Colonic mucosa (tissue), 4 donors: ENCODE results near the gene LRRN4CL. TPM values are rescaled to one million over a fixed set of nuclear protein-coding genes. Genes with fewer than 3 reads are reported as not detected.

Experiments
- DNase-seq: peaks from one replicate; pipeline ENCODE4 v3.0.0-alpha.2; 2020
- H3K27ac ChIP-seq: fragments of 200-600 bp; one replicate; pipeline ENCODE4 v1.8.0; 2021
- H3K27me3 ChIP-seq: fragments of 200-600 bp; one replicate; pipeline ENCODE4 v1.8.0; 2021
- H3K36me3 ChIP-seq: fragments of 200-600 bp; one replicate; pipeline ENCODE4 v1.8.0; 2021
- H3K4me1 ChIP-seq: fragments of 200-600 bp; one replicate; pipeline ENCODE4 v1.8.0; 2021; ENCODE audit warnings: mild to moderate bottlenecking
- H3K4me3 ChIP-seq: fragments of 200-600 bp; one replicate; pipeline ENCODE4 v1.8.0; 2021
- H3K9ac ChIP-seq, 2 donors: one replicate each; pipeline ENCODE4 v1.7.0; 2013; ENCODE audit warnings: control low read depth in 2 of 2, low read depth in 2 of 2, low read length in 2 of 2
- H3K9me3 ChIP-seq: fragments of 200-600 bp; one replicate; pipeline ENCODE4 v1.8.0; 2021
- intact Hi-C: fragments of 100-400 bp; cut with DNase I; formaldehyde crosslinking; loops from one replicate; pipeline ENCODE4 v1.14.1; 2022
- total RNA-seq, 2 donors: library from RNA; stranded (reverse); fragmentation: NEBNext Ultra II Directional in 1 of 2; extraction: Animal tissue kit (Norgen Biotek cat#: 25700) in 1 of 2; gene quantifications; one replicate each; pipeline ENCODE4 v1.2.1, GENCODE V29; 2021
- TF ChIP-seq, protein P1 (sequence below): fragments of 200-600 bp; IDR thresholded peaks from one replicate; pipeline ENCODE4 v1.8.0; 2022; ENCODE audit warnings: antibody characterized with exemption, mild to moderate bottlenecking
- donor health status: healthy.
- donor health status: DM: no; HTN: no; CAD: no.
- donor health status: DM: no; HTN: no; CAD: no.

Gene LRRN4CL
- total RNA-seq, 2 donors from 2014 or later, result 0.82 to 3.3 TPM

DNA sequence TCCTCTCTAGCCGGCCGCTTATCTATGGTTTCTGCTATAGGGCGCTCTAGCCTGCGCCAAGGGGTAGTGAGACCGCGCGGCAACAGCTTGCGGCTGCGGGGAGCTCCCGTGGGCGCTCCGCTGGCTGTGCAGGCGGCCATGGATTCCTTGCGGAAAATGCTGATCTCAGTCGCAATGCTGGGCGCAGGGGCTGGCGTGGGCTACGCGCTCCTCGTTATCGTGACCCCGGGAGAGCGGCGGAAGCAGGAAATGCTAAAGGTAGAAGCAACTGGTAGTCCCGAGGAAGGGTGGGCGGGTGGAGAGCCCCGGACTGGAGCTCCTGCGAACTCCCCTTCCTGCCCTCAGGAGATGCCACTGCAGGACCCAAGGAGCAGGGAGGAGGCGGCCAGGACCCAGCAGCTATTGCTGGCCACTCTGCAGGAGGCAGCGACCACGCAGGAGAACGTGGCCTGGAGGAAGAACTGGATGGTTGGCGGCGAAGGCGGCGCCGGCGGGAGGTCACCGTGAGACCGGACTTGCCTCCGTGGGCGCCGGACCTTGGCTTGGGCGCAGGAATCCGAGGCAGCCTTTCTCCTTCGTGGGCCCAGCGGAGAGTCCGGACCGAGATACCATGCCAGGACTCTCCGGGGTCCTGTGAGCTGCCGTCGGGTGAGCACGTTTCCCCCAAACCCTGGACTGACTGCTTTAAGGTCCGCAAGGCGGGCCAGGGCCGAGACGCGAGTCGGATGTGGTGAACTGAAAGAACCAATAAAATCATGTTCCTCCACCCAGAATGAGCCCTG is 17.5 kb downstream of the LRRN4CL start, which contains the start of the genes LBHD1 and UQCC3:
Gene LBHD1, minus strand, starts transcription at position 660 of the 782 bp plus-strand sequence. CDS start 2,236 bp downstream, outside the sequence.
Gene UQCC3, plus strand, starts transcription at position 66 of the 782 bp plus-strand sequence. Its CDS starts 73 bp downstream, at position 139.
- H3K9me3 ChIP-seq, result no peaks in the 10 kb centered on the region
- H3K36me3 ChIP-seq, result no peaks in the 10 kb centered on the region
- no peaks in the 10 kb centered on the region for H3K27me3 ChIP-seq
- H3K27ac ChIP-seq, result peak within 1 kb of the TSS; percentile 81
- H3K4me1 ChIP-seq, result peaks cover 21% of the 10 kb centered on the region
- H3K4me3 ChIP-seq, result peak within 1 kb of the TSS; percentile 57
- peak within 1 kb of the TSS; percentile 96 to 99 for H3K9ac ChIP-seq
- intact Hi-C loops, result no loop called here
- TF ChIP-seq, protein P1, sequence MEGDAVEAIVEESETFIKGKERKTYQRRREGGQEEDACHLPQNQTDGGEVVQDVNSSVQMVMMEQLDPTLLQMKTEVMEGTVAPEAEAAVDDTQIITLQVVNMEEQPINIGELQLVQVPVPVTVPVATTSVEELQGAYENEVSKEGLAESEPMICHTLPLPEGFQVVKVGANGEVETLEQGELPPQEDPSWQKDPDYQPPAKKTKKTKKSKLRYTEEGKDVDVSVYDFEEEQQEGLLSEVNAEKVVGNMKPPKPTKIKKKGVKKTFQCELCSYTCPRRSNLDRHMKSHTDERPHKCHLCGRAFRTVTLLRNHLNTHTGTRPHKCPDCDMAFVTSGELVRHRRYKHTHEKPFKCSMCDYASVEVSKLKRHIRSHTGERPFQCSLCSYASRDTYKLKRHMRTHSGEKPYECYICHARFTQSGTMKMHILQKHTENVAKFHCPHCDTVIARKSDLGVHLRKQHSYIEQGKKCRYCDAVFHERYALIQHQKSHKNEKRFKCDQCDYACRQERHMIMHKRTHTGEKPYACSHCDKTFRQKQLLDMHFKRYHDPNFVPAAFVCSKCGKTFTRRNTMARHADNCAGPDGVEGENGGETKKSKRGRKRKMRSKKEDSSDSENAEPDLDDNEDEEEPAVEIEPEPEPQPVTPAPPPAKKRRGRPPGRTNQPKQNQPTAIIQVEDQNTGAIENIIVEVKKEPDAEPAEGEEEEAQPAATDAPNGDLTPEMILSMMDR, result no peak
- DNase-seq, result peak; percentile 88

DNA sequence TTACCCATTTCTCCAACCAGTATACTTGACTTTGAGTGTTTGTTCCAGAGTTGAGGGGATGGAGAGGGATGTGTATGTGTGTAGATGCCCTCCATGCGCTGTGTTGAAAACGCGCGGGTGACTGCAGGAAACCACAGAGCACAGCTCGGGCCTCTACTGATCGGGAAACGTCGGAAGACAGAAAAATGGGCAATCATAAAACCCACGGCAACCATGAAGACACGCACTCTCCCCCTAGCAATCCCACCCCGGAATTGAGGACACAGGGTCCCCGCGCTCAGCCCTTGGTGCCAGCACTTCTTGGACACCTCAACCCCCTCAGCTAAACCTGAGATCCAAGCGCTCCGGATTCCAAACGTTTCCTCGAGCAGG is 18.1 kb downstream of the LRRN4CL start:
- Histone ChIP-seq H3K4me1 (peaks cover 27% of the 10 kb centered on the region), H3K9me3 (no peaks in the 10 kb centered on the region), H3K27ac (peak overlapping the region; percentile 81), H3K9ac (peak overlapping the region; percentile 96 to 99), H3K27me3 (no peaks in the 10 kb centered on the region), H3K4me3 (peak overlapping the region; percentile 57), H3K36me3 (no peaks in the 10 kb centered on the region)
- intact Hi-C loops, result no loop called here
- DNase-seq, result no peak
- TF ChIP-seq, protein P1, result no peak

- Histone ChIP-seq H3K27me3 (no peaks in the 10 kb centered on the region), H3K4me3 (no peak overlapping the region), H3K4me1 (peaks cover 28% of the 10 kb centered on the region), H3K9ac (peak overlapping the region; percentile 3 to 55), H3K9me3 (no peaks in the 10 kb centered on the region), H3K27ac (peak overlapping the region; percentile 81), H3K36me3 (no peaks in the 10 kb centered on the region)
- TF ChIP-seq, protein P1, result no peak
- DNase-seq, result peak; percentile 81
- intact Hi-C loops, result no loop called here
Observed at GRCh38 chr11:62669420-62670161, 19.7 kb downstream of the LRRN4CL start.

GRCh38 chr11:62667460-62667859 is 21.9 kb downstream of the LRRN4CL start:
- Histone ChIP-seq H3K4me3 (no peak overlapping the region), H3K27ac (no peak overlapping the region), H3K4me1 (peaks cover 23% of the 10 kb centered on the region), H3K9ac (no peak overlapping the region), H3K36me3 (no peaks in the 10 kb centered on the region), H3K27me3 (no peaks in the 10 kb centered on the region), H3K9me3 (no peaks in the 10 kb centered on the region)
- DNase-seq, result no peak
- intact Hi-C loops, result no loop called here
- TF ChIP-seq, protein P1, result no peak

DNA sequence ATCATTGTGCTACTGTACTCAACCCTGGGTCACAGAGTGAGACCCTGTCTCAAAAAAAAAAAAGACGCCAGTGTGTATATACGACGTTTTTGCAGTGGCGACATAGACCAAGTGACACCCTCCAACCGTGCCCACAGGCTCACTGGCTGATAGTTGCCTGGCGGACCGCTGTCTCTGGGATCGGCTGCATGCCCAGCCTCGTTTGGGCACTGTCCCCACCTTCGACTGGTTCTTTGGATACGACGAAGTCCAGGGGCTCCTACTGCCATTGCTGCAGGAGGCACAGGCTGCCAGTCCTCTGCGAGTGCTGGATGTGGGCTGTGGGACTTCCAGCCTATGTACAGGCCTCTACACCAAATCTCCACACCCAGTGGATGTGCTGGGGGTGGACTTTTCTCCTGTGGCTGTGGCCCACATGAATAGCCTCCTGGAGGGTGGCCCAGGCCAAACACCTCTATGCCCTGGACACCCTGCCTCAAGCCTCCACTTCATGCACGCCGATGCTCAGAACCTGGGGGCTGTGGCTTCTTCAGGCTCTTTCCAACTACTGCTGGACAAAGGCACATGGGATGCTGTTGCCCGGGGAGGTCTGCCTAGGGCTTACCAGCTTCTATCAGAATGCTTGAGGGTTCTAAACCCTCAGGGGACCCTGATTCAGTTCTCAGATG is 22.9 kb downstream of the LRRN4CL start:
- Histone ChIP-seq H3K4me3 (peak overlapping the region; percentile 87), H3K27me3 (no peaks in the 10 kb centered on the region), H3K27ac (peak overlapping the region; percentile 96), H3K9me3 (no peaks in the 10 kb centered on the region), H3K9ac (peak overlapping the region; percentile 68 to 99), H3K4me1 (peaks cover 23% of the 10 kb centered on the region), H3K36me3 (no peaks in the 10 kb centered on the region)
- no peak for DNase-seq
- intact Hi-C loops, result no loop called here
- TF ChIP-seq, protein P1, result no peak
